HTERT RPE-1 (cell line): ENCODE measurements around the gene TLN1.

Experiments
- in situ Hi-C: fragments of 300-500 bp; cut with MboI; formaldehyde crosslinking; loops from 4 replicates; pipeline ENCODE4 v1.14.3; 2020; ENCODE audit warnings: low sequenced_read_pairs

Gene TLN1

DNA sequence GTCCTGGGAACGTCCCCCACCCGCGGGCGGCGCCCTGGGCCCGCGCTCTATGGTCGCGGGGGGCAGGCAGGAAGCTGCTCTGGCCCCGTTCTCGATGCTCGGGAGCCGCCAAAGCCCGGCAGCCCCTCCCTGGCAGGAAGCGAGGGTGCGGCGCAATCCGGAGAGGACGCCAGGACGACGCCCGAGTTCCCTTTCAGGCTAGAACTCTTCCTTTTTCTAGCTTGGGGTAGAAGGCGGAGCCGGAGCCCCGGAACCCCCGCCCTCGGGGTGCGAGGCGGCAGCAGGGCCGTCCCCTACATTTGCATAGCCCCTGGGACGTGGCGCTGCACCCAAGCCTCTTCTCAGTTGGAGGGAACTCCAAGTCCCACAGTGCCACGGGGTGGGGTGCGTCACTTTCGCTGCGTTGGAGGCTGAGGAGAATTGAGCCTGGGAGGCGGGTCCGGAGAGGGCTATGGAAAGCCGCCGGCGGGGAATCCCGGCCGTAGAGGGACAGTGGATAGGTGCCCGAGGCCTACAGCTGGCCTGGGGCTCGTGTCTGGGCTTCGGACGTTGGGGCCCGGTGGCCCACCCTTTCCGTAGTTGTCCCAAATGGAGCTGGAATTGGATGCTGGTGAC lies at the start of gene TLN1, which contains the start of gene CREB3:
TLN1 (minus strand) TSS at position 11 of the 615 bp plus-strand sequence. CDS start 6,501 bp downstream, outside the sequence.
CREB3 (plus strand) TSS at position 482 of the 615 bp plus-strand sequence; CDS start at position 589, 107 bp downstream.
- in situ Hi-C loops, result no loop called here

GRCh38 chr9:35781066-35781465 lies 49.1 kb upstream of the TLN1 start:
- in situ Hi-C loops, result no loop called here

DNA sequence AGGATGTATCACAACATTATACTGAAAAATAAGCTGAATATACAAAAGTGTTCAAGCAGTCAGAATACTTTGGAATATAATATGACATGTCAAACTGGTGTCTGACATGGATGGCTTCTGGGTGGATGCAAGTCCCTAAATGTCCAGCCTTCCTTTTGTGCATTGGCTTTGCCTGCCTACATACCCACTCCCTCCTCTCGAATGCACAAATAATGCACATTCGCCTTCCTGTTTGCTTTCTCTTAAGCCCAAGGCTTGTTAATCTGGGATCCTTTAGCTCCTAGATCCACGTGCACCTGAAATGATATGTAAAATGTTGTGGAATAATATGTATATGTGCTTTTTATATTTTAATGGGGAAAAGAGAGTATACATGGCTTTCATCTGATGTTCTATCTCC lies 46.5 kb upstream of the TLN1 start:
- in situ Hi-C loops, result no loop called here

- in situ Hi-C loops, result no loop called here
Observed at GRCh38 chr9:35776018-35776417, 44.0 kb upstream of the TLN1 start.

GRCh38 chr9:35774907-35775635 lies 43.1 kb upstream of the TLN1 start:
- in situ Hi-C loops, result no loop called here

DNA sequence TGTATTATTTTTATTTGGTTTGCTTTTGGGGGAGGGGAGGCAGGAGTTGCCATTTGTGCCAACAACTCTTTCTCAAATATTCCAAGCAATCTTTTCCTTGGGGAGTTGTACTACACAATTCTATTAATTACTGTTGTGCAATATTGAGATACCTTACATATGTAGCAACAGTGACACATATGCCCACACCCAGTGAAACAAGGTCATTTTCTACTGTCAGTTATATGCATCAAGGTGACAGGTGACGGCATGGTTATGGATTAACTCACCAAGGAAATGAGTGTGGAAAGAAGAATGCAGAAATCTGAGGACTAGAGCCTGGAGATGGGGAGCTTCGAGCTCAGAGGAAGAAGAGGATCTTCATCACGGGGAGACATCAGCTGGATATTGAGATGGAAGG lies 39.9 kb upstream of the TLN1 start:
- in situ Hi-C loops, result no loop called here

DNA sequence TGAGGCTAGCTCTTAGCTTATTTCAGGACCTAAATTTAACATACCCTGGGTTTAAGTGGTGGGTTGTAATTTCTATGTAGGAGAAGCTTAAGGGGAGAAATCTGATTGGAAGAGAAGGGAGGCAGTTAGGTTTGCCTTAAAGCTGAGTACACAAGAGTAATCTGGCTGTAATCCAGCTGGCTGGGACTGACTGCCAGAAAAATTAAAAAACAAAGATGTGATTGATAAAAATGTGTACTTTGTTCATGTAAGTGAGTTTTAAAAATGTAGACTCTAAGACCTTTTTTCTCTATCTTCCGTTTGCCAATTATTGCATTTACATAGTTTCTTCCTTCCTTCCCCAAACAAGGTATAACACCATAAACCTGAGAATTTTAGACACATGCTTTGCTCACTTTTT lies 39.5 kb upstream of the TLN1 start:
- in situ Hi-C loops, result no loop called here

DNA sequence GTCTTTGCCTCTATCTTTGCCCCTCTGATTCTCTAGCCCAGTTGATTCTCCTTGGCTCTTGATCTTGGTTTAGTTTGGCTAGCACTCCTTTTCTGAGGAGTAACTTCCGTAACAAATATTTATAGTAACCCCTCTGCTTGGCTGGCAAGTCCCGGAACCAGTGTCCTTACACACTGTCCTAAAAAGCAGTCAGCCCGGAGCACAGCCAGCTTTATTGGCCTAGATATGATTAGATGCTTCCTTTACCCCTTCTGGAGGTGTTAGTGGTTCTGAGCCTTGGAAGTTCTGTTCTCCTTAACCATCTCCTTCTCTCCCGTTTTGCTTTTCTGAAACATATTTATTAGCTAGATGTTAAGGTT lies 39.1 kb upstream of the TLN1 start:
- in situ Hi-C loops, result no loop called here

GRCh38 chr9:35769763-35770162 lies 37.8 kb upstream of the TLN1 start:
- in situ Hi-C loops, result no loop called here

GRCh38 chr9:35767458-35767857 lies 35.5 kb upstream of the TLN1 start:
- in situ Hi-C loops, result no loop called here

DNA sequence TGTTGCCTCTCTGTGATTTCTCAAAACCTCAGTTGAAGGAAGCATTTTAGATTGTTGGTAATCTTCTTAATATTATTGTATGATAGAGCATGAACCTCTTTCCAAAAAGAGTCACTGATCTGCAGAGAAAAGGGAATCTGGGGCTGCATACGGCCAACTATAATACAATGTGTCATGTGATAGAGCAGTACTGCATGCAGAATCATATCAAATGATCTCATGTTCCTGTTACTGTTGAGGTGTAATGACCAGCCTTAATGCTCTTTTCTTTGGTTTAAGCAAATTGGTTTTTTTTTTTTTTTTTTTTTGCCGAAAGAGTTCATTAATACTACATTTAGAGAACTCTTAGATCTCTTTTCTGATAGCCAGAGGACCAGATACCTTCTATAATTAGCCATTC lies 35.0 kb upstream of the TLN1 start:
- in situ Hi-C loops, result no loop called here

- in situ Hi-C loops, result no loop called here
Observed at GRCh38 chr9:35763803-35764202, 31.8 kb upstream of the TLN1 start.

- in situ Hi-C loops, result no loop called here
Observed at GRCh38 chr9:35763181-35763580, 31.2 kb upstream of the TLN1 start.

DNA sequence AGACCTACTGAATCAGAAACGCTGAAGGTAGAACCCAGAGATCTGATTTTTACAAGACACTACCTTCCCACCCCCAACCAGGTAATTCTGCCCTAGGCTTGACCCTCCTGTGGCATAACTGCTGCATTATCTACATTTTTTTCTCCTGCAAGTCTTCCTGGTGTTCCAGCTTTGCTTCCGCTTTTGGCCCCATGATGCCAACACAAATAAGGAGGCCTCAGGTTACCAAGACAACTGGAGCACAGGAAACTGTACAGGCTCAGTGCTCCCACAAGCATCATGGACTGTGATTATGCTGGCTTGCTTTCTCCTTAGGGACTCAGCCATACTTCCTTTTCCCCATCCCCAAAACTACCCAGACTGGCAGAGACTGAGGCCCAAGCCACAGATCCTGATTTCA lies 28.7 kb upstream of the TLN1 start:
- in situ Hi-C loops, result no loop called here

DNA sequence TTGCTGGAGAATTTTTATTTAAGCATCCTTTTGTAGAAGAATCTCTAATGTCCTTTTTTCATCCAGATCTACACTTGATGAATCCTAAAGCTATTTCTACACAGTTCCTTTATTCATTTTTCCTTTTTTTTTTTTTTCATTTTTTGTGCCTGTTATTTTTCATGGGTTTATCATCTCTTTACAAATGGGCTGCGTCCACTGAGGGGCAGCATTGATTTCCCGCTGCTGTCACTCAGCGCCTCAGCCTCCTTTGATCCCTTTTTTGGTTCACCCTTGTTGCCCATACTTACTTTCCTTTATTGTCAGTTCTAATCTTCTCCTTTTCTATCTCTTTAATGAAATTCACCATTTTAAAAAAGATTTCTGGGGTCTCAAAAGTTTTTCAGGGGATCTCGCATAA lies 27.8 kb upstream of the TLN1 start:
- in situ Hi-C loops, result no loop called here

DNA sequence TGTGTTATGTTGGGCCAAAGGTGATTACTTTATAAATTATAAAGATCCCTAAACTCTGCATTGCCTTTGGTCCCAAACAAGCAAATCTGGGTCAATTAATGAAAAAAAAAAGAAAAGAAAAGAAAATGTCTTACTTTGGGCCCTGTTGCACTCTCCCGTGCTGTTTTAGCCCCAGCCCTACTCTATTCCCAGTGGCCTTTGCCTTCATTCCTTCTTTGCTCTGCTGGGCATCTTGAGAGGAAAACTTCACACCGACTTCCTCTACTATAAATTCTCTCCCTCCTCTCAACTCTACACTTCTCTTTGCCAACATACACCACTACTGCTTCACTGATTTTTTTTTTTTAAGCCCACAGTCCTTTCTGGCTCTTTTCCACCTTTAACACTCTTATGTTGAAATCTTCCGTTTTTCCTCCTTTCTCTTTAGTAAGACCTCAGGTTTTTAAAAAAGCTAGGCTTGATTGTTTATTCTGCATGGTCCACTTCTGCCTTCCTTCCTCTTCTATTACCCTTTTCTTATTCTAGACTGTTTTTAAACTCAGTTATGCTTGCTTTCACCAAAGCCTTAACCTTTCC lies 26.6 kb upstream of the TLN1 start:
- in situ Hi-C loops, result no loop called here

GRCh38 chr9:35757892-35758275 lies 25.9 kb upstream of the TLN1 start:
- in situ Hi-C loops, result no loop called here

- in situ Hi-C loops, result no loop called here
Observed at GRCh38 chr9:35757226-35757891, 25.4 kb upstream of the TLN1 start.

- in situ Hi-C loops, result no loop called here
Observed at GRCh38 chr9:35756275-35757225, 24.6 kb upstream of the TLN1 start.

DNA sequence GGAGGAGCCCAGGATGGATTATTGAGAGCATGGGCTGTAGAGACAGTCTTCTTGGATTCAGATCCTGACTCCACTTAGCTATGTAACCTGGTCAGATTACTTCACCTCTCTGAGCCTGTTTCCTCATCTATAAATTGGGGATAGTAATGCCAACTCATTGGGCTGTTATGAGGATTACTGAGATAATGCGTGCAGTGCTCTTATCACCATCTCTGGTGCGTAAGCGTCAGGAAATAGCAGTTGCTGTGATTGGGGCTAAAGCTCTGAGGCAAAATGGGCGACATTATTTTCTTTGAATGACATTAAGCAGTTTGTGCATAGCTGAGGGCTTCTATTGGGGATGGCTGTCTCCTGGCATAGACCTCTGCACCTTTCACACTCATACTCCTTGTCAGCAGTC lies 23.1 kb upstream of the TLN1 start:
- in situ Hi-C loops, result no loop called here

- in situ Hi-C loops, result no loop called here
Observed at GRCh38 chr9:35754264-35754663, 22.3 kb upstream of the TLN1 start, which contains the start of gene MSMP. Gene MSMP, minus strand, starts transcription at chr9:35754276. Its CDS starts 147 bp downstream, at chr9:35754129.
